Activated B cell treated with CpG ODN at 0.5 μM for 24 hours (primary cell): ENCODE results near the gene ZMYM3. TPM values are rescaled to one million over a fixed set of nuclear protein-coding genes. Genes with fewer than 3 reads are reported as not detected.
"Not testable (repeated sequence)": the region's sequence is repeated elsewhere in the genome, so short reads cannot be mapped to it uniquely, and the experiment has no call there.

Experiments used
- ATAC-seq: fragments of 200-7000 bp; cut with Tn5 transposase; one replicate; pipeline ENCODE4 v1.10.0; 2021; ENCODE audit warnings: low read depth, mild to moderate bottlenecking, moderate library complexity
- CTCF ChIA-PET: fragments of 350-600 bp; sonication (Branson Sonifier 250); formaldehyde crosslinking; loops from one replicate; lab custom pipeline; 2021; ENCODE audit warnings: antibody characterized with exemption; lab: Charles Lee
- POLR2A ChIA-PET: fragments of 350-600 bp; sonication (Branson Sonifier 250); formaldehyde crosslinking; loops from one replicate; lab custom pipeline; 2021; ENCODE audit warnings: antibody characterized with exemption; lab: Charles Lee
- DNase-seq: peaks from one replicate; pipeline ENCODE4 v3.0.0; 2022
- H3K27ac Mint-ChIP-seq: one replicate; pipeline ENCODE4 v1.8.0; 2020; ENCODE audit warnings: mixed read lengths
- H3K27me3 Mint-ChIP-seq: one replicate; pipeline ENCODE4 v1.8.0; 2021; ENCODE audit warnings: mixed read lengths
- H3K36me3 Mint-ChIP-seq: one replicate; pipeline ENCODE4 v1.8.0; 2021; ENCODE audit warnings: low read depth, mixed read lengths
- H3K4me1 Mint-ChIP-seq: one replicate; pipeline ENCODE4 v1.8.0; 2021; ENCODE audit warnings: mixed read lengths
- H3K4me3 Mint-ChIP-seq: one replicate; pipeline ENCODE4 v1.8.0; 2020; ENCODE audit warnings: mild to moderate bottlenecking, mixed read lengths
- H3K9me3 Mint-ChIP-seq: one replicate; pipeline ENCODE4 v1.8.0; 2020; ENCODE audit warnings: mixed read lengths
- CTCF ChIP-seq: fragments of 200-600 bp; IDR thresholded peaks from one replicate; pipeline ENCODE4 v1.8.0; 2022; ENCODE audit warnings: antibody characterized with exemption, mild to moderate bottlenecking
- intact Hi-C: fragments of 100-400 bp; cut with micrococcal nuclease; formaldehyde crosslinking; loops from one replicate; pipeline ENCODE4 v1.15.1; 2024
- total RNA-seq: library from RNA; stranded (reverse); gene quantifications from 2 replicates; pipeline ENCODE4 v1.2.3, GENCODE V29; 2022

The ZMYM3 gene
- total RNA-seq, 1 donor from 2014 or later = 28.2 TPM

- H3K36me3 Mint-ChIP-seq = peaks cover 31% of the 10 kb centered on the region
- no peak for ATAC-seq
- H3K27me3 Mint-ChIP-seq = no peaks in the 10 kb centered on the region
- ChIA-PET CTCF (no interaction called here), POLR2A (interaction anchor here (0.6 to 1.0 kb wide), 2 partner anchors 31 to 80 kb away, joined by 6 read pairs; partner anchors contain the start of genes TAF1 and ZMYM3)
- intact Hi-C loops = loop anchor here (2.0 to 10.0 kb wide), 2 partner anchors 189 to 521 kb away; no protein-coding TSS in a partner anchor
- H3K9me3 Mint-ChIP-seq = no peaks in the 10 kb centered on the region
- peaks cover 22% of the 10 kb centered on the region for H3K4me1 Mint-ChIP-seq
- no peak overlapping the region for H3K27ac Mint-ChIP-seq
- TF ChIP-seq CTCF = no peak
- no peak for DNase-seq
- no peak overlapping the region for H3K4me3 Mint-ChIP-seq
Measured at GRCh38 chrX:71285929-71286328, 32.0 kb upstream of the ZMYM3 start.

- CTCF ChIA-PET = interaction anchor here (0.8 to 1.5 kb wide), 5 partner anchors 9 to 102 kb away, joined by 3 to 4 read pairs (median 4); partner anchors contain the start of gene ZMYM3
- peak; percentile 53 for DNase-seq
- POLR2A ChIA-PET = interaction anchor here (0.6 to 3.0 kb wide), 16 partner anchors 9 to 439 kb away, joined by 3 to 77 read pairs (median 7); partner anchors contain the start of genes IL2RG, MED12, OGT and SNX12
- Mint-ChIP-seq H3K4me3 (peak within 1 kb of the TSS; percentile 99), H3K27me3 (no peaks in the 10 kb centered on the region), H3K4me1 (peaks cover 18% of the 10 kb centered on the region), H3K36me3 (peaks cover 21% of the 10 kb centered on the region), H3K27ac (peak within 1 kb of the TSS; percentile 99), H3K9me3 (no peaks in the 10 kb centered on the region)
- intact Hi-C loops = loop anchor here (1.0 to 10.0 kb wide), 8 partner anchors 29 to 519 kb away; partner anchors contain the start of genes IL2RG, MED12, TAF1 and ZMYM3
- peak; percentile 87 for ATAC-seq
- TF ChIP-seq CTCF = no peak
Measured at GRCh38 chrX:71283403-71284143, 29.6 kb upstream of the ZMYM3 start, which contains the start of gene NONO. NONO (plus strand) TSS chrX:71283635; CDS start chrX:71290638, 7,003 bp downstream.

- peaks cover 15% of the 10 kb centered on the region for H3K4me1 Mint-ChIP-seq
- no peak for TF ChIP-seq CTCF
- ATAC-seq (peak; percentile 43), DNase-seq (peak; percentile 46)
- H3K27me3 Mint-ChIP-seq = no peaks in the 10 kb centered on the region
- peaks cover 18% of the 10 kb centered on the region for H3K36me3 Mint-ChIP-seq
- H3K27ac Mint-ChIP-seq = peak overlapping the region; percentile 99
- intact Hi-C loops = loop anchor here (1.0 to 10.0 kb wide), 6 partner anchors 28 to 518 kb away; partner anchors contain the start of genes IL2RG, MED12, TAF1 and ZMYM3
- peak overlapping the region; percentile 99 for H3K4me3 Mint-ChIP-seq
- CTCF ChIA-PET = interaction anchor here (0.8 to 1.5 kb wide), 5 partner anchors 9 to 101 kb away, joined by 3 to 4 read pairs (median 4); partner anchors contain the start of gene ZMYM3
- H3K9me3 Mint-ChIP-seq = no peaks in the 10 kb centered on the region
- POLR2A ChIA-PET = interaction anchor here (0.6 to 3.0 kb wide), 14 partner anchors 10 to 313 kb away, joined by 3 to 77 read pairs (median 8); partner anchors contain the start of genes IL2RG, MED12, OGT and TAF1
Measured at GRCh38 chrX:71282514-71283402, 28.8 kb upstream of the ZMYM3 start.

- peaks cover 12% of the 10 kb centered on the region for H3K4me1 Mint-ChIP-seq
- POLR2A ChIA-PET, DNase-seq, H3K4me3 Mint-ChIP-seq, ATAC-seq, H3K27me3 Mint-ChIP-seq, H3K27ac Mint-ChIP-seq, H3K9me3 Mint-ChIP-seq, CTCF ChIA-PET: not testable (repeated sequence)
- intact Hi-C loops = loop anchor here (10.0 kb wide), 1 partner anchor 516 kb away; no protein-coding TSS in a partner anchor
- H3K36me3 Mint-ChIP-seq = peaks cover 18% of the 10 kb centered on the region
Measured at GRCh38 chrX:71281300-71281699, 27.4 kb upstream of the ZMYM3 start.

- POLR2A ChIA-PET, H3K4me1 Mint-ChIP-seq, intact Hi-C loops, H3K27ac Mint-ChIP-seq, CTCF ChIA-PET, H3K27me3 Mint-ChIP-seq, H3K9me3 Mint-ChIP-seq, DNase-seq, H3K4me3 Mint-ChIP-seq, H3K36me3 Mint-ChIP-seq, ATAC-seq: not testable (repeated sequence)
Measured at GRCh38 chrX:71272313-71272712, 18.4 kb upstream of the ZMYM3 start.
